HG02588 (cell line): Measurements from ENCODE around the gene STK16.

Source experiments
- ATAC-seq: cut with Tn5 transposase; IDR thresholded peaks from one replicate; pipeline ENCODE4 v1.9.1; 2021; ENCODE audit warnings: mild to moderate bottlenecking, moderate library complexity; ENCODE audit not compliant: unreplicated experiment

Gene STK16

DNA sequence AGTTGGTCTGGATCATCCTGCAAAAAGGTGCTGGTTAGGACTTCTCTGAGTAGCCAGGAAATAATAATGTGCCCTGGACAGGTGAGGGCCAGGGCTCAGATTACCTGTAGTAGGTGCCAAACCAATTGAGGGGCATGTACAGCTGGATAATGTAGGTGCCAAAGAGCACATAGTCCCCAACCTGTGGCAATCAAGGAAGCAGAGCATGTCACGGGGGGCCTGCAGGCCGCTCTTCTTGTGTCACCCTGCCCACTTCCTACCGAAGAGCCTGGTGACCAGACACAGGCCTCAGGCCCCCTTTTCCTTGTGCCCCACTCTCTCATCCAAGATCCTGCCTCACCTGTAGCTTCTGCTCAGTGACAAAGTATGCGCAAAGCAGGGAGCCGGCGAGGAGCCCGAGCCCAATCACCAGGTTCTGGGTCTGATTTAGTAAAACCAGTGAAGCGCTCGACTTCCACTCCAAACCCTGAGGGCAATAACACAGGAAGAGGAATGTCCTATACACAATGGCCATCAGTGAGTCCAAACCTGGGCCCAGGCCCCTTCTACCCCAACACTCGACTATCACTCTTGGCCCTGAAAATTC is 31.7 kb upstream of the STK16 start:
- no peak for ATAC-seq

DNA sequence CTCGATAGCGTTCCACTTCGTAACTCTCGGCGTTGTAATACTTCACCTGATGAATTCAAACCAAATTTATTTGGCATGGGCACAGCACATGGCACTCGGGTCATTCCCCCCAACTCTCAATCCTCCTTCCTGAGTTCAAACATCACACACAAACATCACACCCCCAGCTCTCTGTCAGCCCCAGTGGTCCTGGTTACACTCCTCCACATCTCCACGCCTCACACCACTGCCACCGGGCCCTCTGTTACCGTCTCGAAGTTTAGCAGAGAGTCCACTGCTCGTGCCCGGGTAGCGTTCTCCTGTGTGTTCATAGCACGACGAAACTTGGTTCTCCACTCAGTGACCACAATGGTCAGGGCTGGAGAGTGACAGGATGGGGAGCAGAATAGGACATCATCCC is 31.1 kb upstream of the STK16 start:
- no peak for ATAC-seq

DNA sequence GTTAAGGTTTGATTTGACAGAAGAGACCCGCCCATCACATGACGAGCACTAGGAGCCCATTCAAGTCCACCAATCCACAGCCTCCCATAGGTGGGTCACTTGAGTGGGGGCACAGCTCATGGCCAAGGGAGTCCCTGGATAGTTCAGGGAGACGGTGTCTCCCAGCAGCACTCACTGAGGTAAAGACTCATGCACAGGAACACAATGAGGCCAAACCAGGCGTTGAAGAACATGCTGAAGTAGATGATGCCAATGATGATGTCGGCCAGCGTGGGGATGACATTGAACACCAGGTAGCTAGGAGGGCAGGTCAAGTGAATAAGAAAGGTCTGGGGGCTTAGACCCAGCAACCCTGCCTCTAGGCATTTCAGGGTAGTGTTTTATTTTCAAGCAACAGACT is 30.5 kb upstream of the STK16 start:
- ATAC-seq, result no peak

DNA sequence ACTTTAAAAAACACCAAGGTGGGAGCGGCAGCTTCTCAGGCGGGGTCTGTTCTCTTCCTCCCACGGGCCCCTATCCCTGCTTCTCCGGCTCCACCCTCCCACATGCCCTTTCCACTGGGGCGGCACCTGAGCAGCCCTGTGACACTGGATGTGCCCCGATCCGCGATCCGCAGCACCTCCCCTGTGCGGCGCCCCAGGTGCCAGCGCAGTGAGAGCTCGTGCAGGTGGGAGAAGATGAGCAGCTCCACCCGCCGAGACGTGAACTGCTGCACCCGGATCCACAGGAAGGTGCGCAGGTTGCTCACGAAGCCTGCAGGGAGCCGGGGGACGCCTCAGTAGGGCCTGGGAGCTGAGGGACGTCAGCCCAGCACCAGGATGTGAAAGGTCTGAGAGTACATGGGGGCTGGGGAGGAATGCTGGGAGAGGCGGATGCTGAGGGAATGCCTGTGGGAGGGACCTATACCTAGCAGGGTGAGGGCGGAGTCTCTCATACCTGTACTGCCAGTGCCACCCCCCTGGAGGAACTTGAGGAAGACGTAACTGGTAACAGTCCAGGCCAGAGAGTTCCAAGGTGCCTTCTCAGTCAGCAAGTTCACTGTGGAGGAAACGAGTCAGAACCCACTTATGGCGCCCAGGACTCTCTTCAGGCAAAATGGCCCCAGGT is 29.3 kb upstream of the STK16 start:
- ATAC-seq, result no peak

DNA sequence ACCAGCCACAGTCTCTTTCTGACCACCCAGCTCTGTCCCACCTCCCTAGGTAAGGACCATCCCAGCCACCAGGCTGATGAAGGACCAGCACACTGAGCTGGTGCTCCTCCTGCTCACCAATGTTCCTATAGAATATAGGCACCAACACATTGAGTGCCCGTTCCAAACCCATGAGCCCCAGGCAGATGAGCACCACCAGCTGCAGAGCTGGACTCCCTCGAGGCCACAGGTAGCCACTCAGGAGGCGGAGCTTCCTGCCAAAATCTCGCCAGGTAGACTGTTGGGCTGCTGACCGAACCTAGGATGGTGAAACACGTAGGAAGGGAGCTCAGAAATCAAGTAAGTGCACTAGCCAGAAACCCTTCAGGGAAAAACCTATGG is 28.8 kb upstream of the STK16 start:
- ATAC-seq, result no peak

DNA sequence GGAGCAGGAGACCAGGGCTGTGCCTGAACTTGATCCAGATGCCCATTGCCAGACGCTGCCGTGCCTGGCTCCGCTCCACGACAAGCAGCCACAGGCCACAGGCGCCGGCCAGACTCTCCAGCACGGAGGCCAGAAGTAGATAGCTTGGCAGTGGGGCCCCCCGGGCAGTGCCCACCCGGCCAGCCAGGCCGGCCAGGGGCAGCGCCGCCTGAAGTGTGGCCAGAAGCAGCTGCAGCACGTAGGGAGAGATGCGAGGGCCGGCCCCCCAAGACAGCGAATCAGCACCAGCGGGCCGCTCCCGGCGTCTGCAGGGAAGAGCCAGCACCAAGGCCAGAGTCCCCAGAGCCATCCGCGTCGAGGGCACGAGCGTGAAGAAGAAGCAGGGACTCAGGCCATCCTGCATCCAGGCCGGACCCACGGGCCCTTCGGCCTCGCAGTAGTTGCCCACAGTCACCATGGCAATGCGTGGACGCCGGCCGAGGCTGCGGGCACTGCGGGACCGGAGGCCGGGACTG is 27.0 kb upstream of the STK16 start:
- ATAC-seq, result peak; percentile 21

DNA sequence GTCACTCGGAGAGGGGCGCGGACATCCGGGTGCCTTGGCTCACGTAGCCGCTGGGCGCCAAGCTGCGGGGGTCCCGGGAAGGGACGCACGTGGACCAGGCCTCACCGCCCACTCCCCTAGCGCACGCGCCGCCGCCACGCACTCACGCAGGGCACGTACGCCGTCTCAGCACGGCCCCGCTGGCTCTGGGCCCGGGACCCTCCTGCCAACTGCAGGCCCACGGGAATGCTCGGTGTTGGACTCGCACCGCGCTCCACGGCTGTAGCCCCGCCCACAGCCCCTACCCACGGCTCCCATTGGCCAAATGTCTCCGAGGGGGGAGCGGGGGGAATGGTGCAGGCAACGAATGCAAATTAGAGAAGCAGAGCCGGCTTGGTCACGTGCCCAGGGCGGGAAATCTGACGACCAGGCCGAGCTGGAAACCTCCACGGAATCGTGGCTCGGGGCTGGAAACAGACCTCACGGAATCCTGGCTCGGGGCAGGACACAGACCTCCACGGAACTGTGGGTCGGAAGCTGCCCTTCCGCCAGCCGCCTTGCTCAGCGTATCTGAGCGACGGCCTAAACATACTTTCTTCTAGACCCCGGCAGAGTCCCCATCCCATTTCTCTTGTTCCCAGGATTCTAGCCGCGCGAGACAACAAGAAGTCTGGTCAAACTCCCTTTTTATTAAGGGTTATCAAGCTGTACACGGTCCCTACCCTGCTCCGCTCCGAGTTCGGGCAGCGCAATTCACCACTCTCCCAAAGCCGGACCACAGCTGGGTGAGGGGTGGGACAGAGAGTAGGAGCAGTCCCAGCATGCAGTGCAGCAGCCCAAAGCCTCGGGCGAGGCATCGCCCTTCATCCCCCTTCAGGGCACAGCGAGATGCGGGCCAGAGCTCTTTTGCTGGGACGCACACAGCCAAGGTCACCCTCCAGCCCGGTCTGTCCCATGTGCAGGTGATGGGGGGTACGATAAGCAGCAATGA is 26.3 kb upstream of the STK16 start, which contains the start of gene ABCB6:
TSS of gene ABCB6 (minus strand) at position 227 of the 970 bp plus-strand sequence. CDS start 285 bp downstream, outside the sequence.
- ATAC-seq, result peak; percentile 73

DNA sequence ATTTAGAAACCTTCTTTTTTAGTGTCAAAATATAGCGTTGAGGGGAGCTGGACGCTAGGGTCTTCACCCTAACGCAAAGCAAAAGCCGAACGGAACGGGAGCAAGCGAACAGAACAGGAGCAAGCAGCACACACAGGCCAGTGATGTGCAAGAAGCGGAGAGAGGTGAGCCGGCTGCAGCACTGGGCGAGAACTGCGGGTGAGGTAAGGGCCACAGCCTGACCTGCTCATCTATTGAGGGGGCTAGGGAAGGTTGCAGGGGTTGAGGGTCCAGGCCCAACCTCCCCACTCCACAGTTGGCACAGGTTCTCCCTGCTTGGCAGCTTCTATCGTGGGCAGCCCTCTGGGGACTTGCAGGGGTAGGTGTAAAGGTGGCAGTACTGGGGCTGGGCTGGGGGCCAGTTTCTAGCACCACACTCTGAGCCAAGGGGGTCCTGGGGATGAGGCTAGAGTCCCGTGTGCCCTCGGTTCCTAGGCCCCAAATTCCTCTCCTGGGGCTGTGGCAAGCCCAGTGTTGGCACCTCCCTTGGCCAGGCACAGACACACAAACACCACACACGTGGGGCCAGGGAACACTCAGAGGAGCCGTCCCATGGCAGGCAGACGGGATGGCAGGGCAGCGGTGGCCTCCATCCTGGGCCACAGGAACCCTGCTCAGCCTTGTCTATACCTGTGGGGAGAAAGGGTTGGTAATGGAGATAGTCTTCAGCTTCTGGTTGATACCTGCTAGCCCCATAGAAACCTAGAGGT is 25.3 kb upstream of the STK16 start:
- ATAC-seq, result no peak

DNA sequence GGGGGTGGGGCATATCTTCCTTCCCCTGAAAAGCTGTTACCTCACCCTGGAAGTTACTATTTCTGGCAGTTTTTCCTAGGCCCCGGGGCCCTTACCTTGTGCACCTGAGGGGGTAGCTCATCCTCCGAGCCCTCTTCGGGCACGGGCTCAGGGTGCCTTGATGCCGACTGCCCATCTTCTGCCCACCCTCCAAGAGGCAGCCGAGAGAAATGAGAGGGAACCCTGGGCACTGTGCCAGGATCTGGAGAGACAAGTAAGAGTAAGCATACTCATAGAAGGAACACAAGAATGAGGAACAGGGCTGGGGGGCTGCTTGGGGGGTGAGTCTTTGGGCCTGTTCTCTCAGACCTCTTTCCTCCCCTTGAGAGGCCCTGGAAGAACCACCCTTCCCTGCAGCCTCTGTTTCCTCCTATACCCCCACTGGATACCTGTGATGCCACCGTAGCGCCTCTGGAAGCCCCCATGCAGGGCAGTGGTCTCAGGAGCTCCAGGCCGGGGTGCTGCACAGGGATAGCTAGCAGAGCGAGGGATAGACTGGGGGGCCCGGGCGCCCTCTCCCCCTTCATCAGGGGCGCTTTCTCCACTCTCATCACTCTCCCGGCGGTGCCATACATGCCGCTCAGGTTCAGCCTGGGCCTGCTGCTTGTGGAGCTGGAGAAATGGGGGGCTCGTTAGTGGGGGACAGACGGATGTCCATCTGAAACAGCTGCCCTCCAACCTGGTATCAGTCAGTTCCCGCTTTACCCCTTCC is 24.5 kb upstream of the STK16 start:
- ATAC-seq, result no peak

DNA sequence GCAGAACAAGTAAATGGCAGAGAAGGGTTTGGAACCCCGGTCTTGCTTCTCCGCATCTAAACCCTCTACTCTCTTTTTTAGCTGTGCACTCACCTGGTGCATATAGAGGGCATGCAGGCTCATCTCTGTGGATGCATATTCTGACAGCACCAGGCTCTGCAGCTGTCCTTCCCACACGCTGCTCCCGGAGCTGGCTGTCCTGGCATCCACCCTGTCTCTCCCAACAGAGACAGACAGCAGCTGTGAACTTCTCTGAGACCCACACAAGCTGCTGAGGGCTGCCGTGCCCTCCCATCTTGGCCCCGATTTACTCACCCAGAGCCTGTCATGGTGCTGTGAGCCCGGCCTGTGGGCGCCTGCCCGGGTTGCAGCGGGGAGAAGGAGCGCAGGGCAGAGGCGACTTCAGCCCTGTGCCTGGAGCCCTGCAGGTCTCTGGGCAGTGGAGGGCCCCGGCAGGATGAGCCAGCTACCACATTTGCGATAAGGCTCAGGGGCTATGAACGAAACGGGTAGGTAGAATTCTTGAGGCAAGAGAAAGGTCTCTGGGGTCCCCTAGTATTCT is 23.2 kb upstream of the STK16 start:
- ATAC-seq, result no peak

DNA sequence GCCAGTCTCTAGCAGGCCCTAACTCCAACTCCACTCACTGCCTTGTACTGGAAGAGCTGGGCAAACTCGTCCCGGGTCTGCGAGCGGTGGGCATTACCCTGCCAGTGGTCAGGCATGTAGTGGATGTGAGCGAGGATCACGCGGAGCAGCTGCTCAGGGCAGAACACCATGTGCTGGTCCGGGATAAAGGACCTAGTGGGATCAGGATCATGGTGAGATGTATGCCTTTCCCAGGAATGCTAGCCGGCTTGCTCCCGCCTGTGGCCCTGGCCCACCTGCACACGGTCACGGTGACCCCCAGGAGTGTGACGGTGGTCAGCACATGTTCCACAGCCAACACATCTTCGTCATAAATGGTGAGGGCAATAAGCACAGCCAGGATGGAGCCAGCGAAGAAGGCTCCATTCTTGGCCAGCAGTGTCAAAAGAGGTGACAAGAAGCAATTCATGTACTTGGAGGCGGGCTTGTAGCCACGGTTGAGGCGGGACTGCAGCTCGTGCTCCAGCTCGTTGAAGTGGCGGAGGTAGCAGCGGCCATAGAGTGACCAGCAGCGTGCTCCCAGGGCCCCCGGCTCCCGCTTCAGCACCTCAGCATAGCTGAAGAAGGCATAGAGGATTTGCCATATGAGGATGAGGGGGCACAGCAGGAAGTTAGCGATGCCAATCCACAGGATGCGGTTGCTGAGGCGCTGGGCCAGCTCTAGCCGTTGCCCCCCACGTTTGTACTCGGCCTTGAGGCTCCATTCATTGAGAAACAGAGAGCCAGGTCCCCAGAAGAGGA is 21.3 kb upstream of the STK16 start:
- ATAC-seq, result no peak

DNA sequence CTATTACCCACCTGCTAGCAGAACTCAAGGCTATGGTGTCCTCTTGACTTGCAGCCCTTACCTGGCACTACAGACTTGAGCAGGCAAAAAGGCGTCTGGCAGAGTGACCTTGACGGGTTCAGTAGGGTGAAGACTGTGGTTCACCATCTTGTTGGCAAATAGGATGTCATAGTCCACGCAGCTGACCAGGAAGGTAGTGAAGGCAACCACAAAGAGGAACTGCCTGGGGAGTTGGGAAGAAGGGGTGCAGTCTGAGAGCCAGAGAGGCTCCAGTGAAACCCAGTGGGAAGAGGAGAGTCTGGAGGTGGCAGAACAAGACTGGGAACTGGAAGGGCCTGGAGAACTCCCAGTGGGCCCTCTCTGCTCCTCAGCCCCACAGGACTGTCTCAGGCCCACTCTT is 19.9 kb upstream of the STK16 start:
- no peak for ATAC-seq

DNA sequence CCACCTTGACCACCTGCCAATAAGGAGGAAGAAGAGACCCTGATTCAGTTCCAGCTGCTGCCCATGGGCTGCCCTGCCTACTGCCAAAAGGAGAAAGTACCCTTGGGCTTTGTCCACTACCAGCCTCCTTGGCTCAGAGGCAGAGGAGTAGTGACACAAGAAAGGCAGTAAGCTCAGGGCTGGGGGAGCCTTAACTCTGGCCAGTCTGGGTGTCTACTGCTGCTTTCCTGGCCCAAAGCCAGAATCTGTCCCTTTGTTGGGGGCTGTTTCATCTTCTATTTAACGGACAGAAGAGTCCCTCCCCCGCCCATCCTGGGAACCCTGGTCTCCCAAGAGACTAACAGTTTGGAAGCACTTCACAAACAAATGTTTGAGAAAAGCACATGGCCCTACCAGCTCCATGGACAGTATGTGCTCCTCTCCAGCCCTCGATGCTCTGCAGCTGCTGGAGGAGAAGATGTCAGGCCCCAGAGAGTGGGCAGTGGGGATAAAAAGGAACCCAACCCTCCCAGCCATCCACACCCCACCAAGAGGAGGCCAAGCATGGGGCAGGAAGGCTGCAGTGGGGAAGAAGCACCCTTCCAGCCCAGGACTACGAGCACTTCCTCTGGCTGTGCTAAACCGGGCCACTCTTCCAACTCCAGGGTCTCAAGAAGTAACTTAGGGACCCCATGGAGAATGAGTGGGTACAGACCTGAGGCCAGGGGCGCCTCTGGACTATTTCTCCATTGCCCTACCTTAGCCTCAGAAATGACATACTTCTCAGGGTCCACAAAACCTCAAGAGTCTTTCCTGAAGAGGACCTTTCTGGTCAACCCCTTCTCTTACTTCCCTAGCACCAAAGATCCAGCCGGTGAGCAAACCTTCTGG is 17.0 kb upstream of the STK16 start:
- no peak for ATAC-seq

DNA sequence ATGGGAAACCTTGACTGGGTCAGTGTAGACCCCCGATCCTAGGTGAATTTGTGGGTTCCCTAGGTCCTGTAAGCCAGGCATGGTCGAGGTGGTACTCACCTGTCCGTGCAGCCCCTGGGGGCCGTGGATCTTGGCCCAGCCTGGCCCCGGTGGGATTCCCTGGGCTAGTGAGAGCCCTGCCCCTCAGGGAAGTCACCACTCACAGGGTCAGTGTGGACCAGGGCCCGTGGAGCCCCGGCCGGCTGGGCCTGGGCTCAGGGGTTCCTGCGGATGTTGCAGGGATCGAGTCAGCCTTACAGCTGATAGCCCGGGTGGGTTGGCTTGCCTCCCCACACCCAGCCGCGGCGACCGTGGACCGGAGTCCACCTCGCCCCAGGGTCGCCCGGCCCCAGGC is 16.4 kb upstream of the STK16 start:
- ATAC-seq, result peak; percentile 9

DNA sequence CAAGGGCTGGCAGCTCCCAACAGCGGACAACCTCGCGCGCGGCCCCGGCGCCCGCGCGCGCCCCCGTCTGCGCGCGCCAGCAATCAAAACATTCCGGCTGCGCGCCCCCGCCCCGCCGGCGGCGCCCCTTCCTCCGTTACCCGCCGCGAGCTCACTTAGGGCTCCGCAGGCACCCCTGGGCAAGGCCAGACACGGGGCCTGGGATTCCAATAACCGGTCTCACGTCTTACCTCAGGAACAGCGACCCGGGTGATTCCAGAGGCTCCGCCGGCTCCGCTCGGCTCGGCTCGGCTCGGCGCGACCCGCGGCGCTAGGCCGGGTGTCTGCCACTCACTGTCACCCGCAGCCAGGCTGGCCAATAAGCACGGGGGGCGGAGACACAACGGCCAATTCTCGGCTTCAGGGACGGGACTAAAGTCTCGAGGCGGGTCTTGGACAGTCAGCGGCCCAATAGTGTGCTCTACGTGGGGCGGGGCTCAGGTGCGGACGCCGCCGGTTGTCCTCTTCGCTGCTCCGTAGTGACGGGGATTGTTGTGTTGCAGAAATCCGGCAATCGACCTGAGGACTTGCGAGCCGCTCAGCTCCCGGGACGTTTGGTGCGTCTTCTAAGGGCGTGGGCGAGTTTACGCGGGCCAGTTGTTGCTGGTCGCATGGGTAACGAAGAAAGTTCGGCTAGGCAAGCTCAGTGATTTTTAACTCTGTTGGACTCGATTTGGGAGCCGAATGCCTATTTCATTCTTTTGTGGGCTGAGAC is 15.8 kb upstream of the STK16 start, which contains the start of the genes ANKZF1 and ATG9A:
TSS of gene ANKZF1 (plus strand) at position 502 of the 754 bp plus-strand sequence. CDS start 452 bp downstream, outside the sequence.
TSS of gene ATG9A (minus strand) at position 332 of the 754 bp plus-strand sequence. CDS start 1,612 bp downstream, outside the sequence.
- ATAC-seq, result peak; percentile 95

DNA sequence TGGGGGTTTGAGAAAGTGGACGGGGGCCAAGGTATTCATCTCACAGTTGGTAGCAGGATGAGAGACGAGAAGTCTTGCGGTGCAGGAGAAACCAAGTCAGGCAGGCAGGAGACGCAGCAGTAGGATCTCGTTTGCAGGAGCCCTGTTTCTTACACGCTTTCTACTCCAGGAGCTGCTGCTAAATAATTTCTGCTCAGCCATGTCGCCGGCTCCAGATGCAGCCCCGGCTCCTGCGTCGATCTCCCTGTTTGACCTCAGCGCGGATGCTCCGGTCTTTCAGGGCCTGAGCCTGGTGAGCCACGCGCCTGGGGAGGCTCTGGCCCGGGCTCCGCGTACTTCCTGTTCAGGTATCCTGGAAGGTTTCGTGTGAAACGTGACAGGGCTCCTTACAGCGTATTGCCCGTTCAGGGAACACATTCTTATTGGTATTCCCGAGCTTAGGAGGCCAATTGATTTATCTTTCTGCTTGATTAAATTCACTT is 15.2 kb upstream of the STK16 start:
- ATAC-seq, result no peak

DNA sequence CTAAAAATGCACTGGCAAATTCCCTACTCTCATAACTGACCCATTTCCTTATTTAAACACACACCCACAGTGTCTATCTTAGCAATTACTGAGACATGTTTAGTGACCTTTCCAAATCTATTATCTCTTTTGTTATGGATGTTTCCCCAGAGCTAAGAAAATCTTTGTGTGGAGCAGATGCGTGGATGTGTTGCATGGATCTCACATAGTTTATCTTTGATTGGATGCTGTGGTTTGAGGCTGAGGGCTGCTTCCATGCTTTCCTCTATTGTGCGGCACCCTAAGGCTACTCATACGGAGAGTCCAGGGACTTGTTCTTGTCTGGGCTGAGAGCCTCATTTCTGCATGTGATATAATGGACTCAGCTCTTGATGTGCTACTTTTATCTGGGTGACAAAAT is 10.9 kb upstream of the STK16 start:
- ATAC-seq, result no peak
